ENCODE results near the gene ZNF714. TPM values are rescaled to one million over a fixed set of nuclear protein-coding genes. Genes with fewer than 3 reads are reported as not detected.

The ZNF714 gene
- total and polyA plus RNA-seq, 2 of the 8 experiments (the other 6 are each of a cell fraction or from before 2014, with no cell fraction given), result 16.4 to 74.2 TPM

DNA sequence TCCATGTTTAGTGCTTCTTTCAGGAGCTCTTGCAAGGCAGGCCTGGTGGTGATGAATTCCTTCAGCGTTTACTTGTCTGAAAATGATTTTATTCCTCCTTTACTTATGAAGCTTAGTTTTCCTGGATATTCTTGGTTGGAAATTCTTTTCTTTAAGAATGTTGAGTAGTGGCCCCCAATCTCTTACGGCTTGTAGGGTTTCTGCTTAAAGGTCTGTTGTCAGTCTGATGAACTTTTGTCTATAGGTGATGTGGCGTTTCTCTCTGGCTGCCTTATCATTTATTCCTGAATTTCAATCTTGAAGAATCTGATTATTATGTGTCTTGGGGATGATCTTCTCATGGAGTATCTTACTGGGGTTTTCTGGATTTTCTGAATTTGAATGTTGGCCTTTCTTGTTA is 35.5 kb upstream of the ZNF714 start:
- Histone ChIP-seq H3K79me1 (ENCODE audit: low read depth, low read length) (peaks cover 3% of the 10 kb centered on the region; the same call in 1 of the 2 replicates), H2AFZ (ENCODE audit: low read length) (no peak overlapping the region), H3K23me2 (ENCODE audit: low read depth, low read length) (no peaks in the 10 kb centered on the region), H4K8ac (ENCODE audit: extremely low read depth, insufficient read depth, low read length) (no peak overlapping the region), H2BK5ac (ENCODE audit: low read depth, low read length) (no peak overlapping the region), H2BK120ac (replicated peaks; ENCODE audit: low read depth, low read length) (no peak overlapping the region), H3K9ac (replicated peaks in 1 of 4; ENCODE audit: extremely low read depth in 1 of 4, low read depth in 3 of 4, low read length in 3 of 4) (no peak overlapping the region), H4K20me1 (replicated peaks in 1 of 2; ENCODE audit: control insufficient read depth in 1 of 2, insufficient read depth in 2 of 2, low read length in 2 of 2) (no peaks in the 10 kb centered on the region), H3K36me3 (ENCODE audit: control insufficient read depth in 2 of 4, insufficient read depth in 4 of 4, low read length in 3 of 4) (peaks cover 0 to 18% (median 2%) of the 10 kb centered on the region in 4 experiments; a peak in 2 of 8 replicates), H2BK20ac (ENCODE audit: low read length) (no peak overlapping the region), H3K4me3 (ENCODE audit: extremely low read depth in 1 of 4, insufficient read depth in 2 of 4, low read depth in 3 of 4, low read length in 4 of 4) (no peak overlapping the region), H3K27ac (ENCODE audit: low read depth, low read length) (no peak overlapping the region), H4K5ac (ENCODE audit: insufficient read length, low read depth, low read length) (no peak overlapping the region), H3K14ac (ENCODE audit: insufficient read length) (no peak overlapping the region), H4K91ac (replicated peaks; ENCODE audit: insufficient read length, low read length) (no peak overlapping the region), H3K9me3 (ENCODE audit: insufficient read depth in 2 of 2, low read depth in 1 of 2, low read length in 1 of 2) (peaks cover 0 to 4% of the 10 kb centered on the region in 2 experiments; a peak in 2 of 4 replicates), H3K79me2 (ENCODE audit: control insufficient read depth in 1 of 2, insufficient read depth in 2 of 2, low read length in 2 of 2) (peaks cover 0 to 13% of the 10 kb centered on the region in 2 experiments; a peak in 2 of 4 replicates), H3K27me3 (replicated peaks in 1 of 4; ENCODE audit: control insufficient read depth in 3 of 4, extremely low read depth in 1 of 4, insufficient read depth in 3 of 4, low read length in 3 of 4) (no peaks in the 10 kb centered on the region), H2BK15ac (ENCODE audit: low read length) (no peak overlapping the region), H3K56ac (replicated peaks; ENCODE audit: insufficient read length, low read depth, low read length) (no peak overlapping the region), H2BK12ac (ENCODE audit: low read depth, low read length) (no peak overlapping the region), H3K4me2 (ENCODE audit: insufficient read depth in 1 of 2, low read depth in 2 of 2, low read length in 2 of 2) (no peak overlapping the region), H2AK5ac (ENCODE audit: low read depth, low read length) (no peak overlapping the region), H3K18ac (ENCODE audit: extremely low read depth, low read length) (no peak overlapping the region), H3K4me1 (replicated peaks in 1 of 4; ENCODE audit: control insufficient read depth in 3 of 4, insufficient read depth in 4 of 4, low read length in 3 of 4) (no peaks in the 10 kb centered on the region), H3K23ac (ENCODE audit: insufficient read length) (no peak overlapping the region), H3K4ac (replicated peaks; ENCODE audit: insufficient read length, low read depth, low read length) (no peak overlapping the region)
- DNase-seq (ENCODE audit: low read depth in 1 of 2, low spot score in 2 of 2) (no peak), FAIRE-seq (no peak)
- ChIA-PET CTCF (ENCODE audit: partially characterized antibody) (no interaction called here), POLR2A (ENCODE audit: partially characterized antibody) (interaction anchor here (0.7 kb wide), 1 partner anchor 123 kb away, joined by 3 read pairs; no protein-coding TSS in a partner anchor)
- TF ChIP-seq CTBP2 (IDR thresholded peaks at IDR 0.05; ENCODE audit: borderline replicate concordance, insufficient read depth, insufficient read length, low read length), result no peak
- TF ChIP-seq GABPA (IDR thresholded peaks at IDR 0.05; ENCODE audit: borderline replicate concordance, insufficient read depth, low read length), result no peak
- WGBS, 2 experiments (ENCODE audit: extremely low coverage in 1 of 2, insufficient coverage in 1 of 2, insufficient read length in 1 of 2, insufficient replicate concordance in 2 of 2, low coverage in 1 of 2, low lambda C conversion rate in 2 of 2, missing lambda C conversion rate in 1 of 2), result 94% methylated on average over 3 of the region's 3 CpGs; no CpG with 5 or more reads in 1 of the 2 experiments
